PC-9 (cell line): ENCODE measurements around the gene PIKFYVE. TPM values are rescaled to one million over a fixed set of nuclear protein-coding genes. Genes with fewer than 3 reads are reported as not detected.
A peak's percentile ranks its signal among the peaks of the same experiment; 100 is the strongest.

Experiments used
- BruUV-seq: library from RNA; stranded (reverse); fragments of 400-500 nt; replicated peaks from 2 replicates; lab custom pipeline; 2021; lab: Mats Ljungman, UMichigan
- CTCF ChIA-PET: fragments of 300-600 bp; sonication (Branson Sonifier 250); formaldehyde crosslinking; loops from one replicate; lab custom pipeline; 2022; ENCODE audit warnings: antibody characterized with exemption; lab: Charles Lee
- POLR2A ChIA-PET: fragments of 300-600 bp; sonication (Branson Sonifier 250); formaldehyde crosslinking; loops from one replicate; lab custom pipeline; 2022; ENCODE audit warnings: antibody characterized with exemption; ENCODE audit not compliant: unreplicated experiment; lab: Charles Lee
- DNase-seq, 2 experiments: peaks; one replicate each; pipeline versions ENCODE4 v3.0.0 to v3.0.0-alpha.2; 2015 to 2022; ENCODE audit warnings: mixed read lengths in 1 of 2
- H2AFZ ChIP-seq: fragments of 200-600 bp; sonication (generic); 2 replicates; pipeline ENCODE4 v1.8.1; 2017; ENCODE audit warnings: antibody characterized with exemption
- H3F3A ChIP-seq: fragments of 200-600 bp; sonication (generic); 2 replicates; pipeline ENCODE4 v1.8.1; 2017; ENCODE audit warnings: antibody characterized with exemption, mild to moderate bottlenecking, low read depth; ENCODE audit not compliant: insufficient read depth
- H3K27ac ChIP-seq: fragments of 200-600 bp; sonication (generic); 2 replicates; pipeline ENCODE4 v1.6.1; 2016; ENCODE audit warnings: mixed run types
- H3K27me3 ChIP-seq: fragments of 200-600 bp; sonication (generic); 2 replicates; pipeline ENCODE4 v1.6.1; 2016; ENCODE audit warnings: low read depth, mixed run types; ENCODE audit not compliant: insufficient read depth
- H3K36me3 ChIP-seq: fragments of 200-600 bp; sonication (generic); 2 replicates; pipeline ENCODE4 v1.6.1; 2016; ENCODE audit warnings: low read depth, mixed run types
- H3K4me1 ChIP-seq: fragments of 200-600 bp; sonication (generic); replicated peaks from 2 replicates; pipeline ENCODE4 v1.6.1; 2016; ENCODE audit warnings: mixed run types; ENCODE audit not compliant: insufficient read depth
- H3K4me2 ChIP-seq: fragments of 200-600 bp; sonication (generic); 2 replicates; pipeline ENCODE4 v1.6.1; 2017; ENCODE audit warnings: mixed run types
- H3K4me3 ChIP-seq: fragments of 200-600 bp; sonication (generic); 2 replicates; pipeline ENCODE4 v1.6.1; 2016; ENCODE audit warnings: mixed run types
- H3K79me2 ChIP-seq: fragments of 200-600 bp; sonication (generic); 2 replicates; pipeline ENCODE4 v1.6.1; 2017; ENCODE audit warnings: low read depth, mixed run types
- H3K9me2 ChIP-seq: fragments of 200-600 bp; sonication (generic); 2 replicates; pipeline ENCODE4 v1.8.1; 2017; ENCODE audit warnings: mild to moderate bottlenecking; ENCODE audit not compliant: insufficient read depth
- H3K9me3 ChIP-seq: fragments of 200-600 bp; sonication (generic); 2 replicates; pipeline ENCODE4 v1.8.1; 2016; ENCODE audit warnings: low read depth; ENCODE audit not compliant: insufficient read depth
- H4K20me1 ChIP-seq: fragments of 200-600 bp; sonication (generic); 2 replicates; pipeline ENCODE4 v1.8.1; 2017; ENCODE audit not compliant: insufficient read depth
- EZH2 ChIP-seq: fragments of 200-600 bp; sonication (generic); IDR thresholded peaks from 2 replicates; pipeline ENCODE4 v1.8.0; 2017; ENCODE audit warnings: antibody characterized with exemption, low read depth
- intact Hi-C: fragments of 100-400 bp; cut with micrococcal nuclease; formaldehyde crosslinking; loops from one replicate; pipeline ENCODE4 v1.10.0; 2022; ENCODE audit not compliant: unreplicated experiment
- total RNA-seq: library from RNA; stranded (reverse); gene quantifications from 2 replicates; pipeline ENCODE4 v1.2.3, GENCODE V29; 2021
- TF ChIP-seq, protein P1 (sequence below): fragments of 200-600 bp; sonication (generic); conservative IDR thresholded peaks from 2 replicates; pipeline ENCODE4 v1.6.1; 2017; ENCODE audit warnings: mixed run types, antibody characterized with exemption, mild to moderate bottlenecking, moderate library complexity

PIKFYVE gene
- total RNA-seq, 1 experiment from 2014 or later: 14.6 TPM

DNA sequence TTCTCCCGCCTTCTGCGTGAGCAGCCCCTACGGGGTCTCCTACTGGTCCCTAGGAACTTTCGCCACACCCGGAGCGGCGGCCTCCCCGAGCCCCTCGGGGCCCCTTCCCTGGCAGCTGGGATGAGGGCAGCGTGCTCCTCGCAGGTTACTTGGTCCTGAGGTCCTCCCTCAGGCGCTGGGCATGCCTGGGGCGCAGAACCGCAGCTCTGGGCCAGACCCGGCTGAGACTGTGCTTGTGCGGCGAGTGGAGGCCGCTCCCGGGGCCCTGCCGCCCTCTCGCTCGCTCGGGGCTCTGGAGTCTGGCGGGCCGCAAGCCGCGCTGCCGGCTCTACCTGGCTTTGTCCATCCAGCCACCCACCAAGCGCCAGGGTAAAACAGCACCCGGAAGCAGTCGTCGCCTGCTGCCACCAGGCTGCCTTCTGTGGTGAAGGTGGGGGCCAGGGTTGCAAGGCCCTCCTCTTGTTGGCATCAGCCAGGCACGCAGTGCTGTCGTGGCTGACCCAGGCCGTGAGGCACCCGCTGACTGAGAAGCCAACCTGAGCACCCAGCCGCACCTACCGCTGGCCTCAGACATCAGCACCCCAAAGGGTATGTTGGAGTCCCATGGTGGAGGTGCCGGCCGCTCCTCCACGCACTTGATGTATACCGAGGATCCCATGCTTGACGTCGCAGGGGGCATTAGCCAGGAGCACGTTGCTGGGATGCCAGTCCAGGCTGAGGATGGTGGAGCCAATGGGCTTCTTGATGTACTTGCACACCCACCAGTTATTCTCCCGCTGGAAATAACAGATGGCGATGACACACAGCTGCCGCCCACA lies 94.4 kb downstream of the PIKFYVE start:
- no peak for TF ChIP-seq EZH2
- TF ChIP-seq, protein P1, sequence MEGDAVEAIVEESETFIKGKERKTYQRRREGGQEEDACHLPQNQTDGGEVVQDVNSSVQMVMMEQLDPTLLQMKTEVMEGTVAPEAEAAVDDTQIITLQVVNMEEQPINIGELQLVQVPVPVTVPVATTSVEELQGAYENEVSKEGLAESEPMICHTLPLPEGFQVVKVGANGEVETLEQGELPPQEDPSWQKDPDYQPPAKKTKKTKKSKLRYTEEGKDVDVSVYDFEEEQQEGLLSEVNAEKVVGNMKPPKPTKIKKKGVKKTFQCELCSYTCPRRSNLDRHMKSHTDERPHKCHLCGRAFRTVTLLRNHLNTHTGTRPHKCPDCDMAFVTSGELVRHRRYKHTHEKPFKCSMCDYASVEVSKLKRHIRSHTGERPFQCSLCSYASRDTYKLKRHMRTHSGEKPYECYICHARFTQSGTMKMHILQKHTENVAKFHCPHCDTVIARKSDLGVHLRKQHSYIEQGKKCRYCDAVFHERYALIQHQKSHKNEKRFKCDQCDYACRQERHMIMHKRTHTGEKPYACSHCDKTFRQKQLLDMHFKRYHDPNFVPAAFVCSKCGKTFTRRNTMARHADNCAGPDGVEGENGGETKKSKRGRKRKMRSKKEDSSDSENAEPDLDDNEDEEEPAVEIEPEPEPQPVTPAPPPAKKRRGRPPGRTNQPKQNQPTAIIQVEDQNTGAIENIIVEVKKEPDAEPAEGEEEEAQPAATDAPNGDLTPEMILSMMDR: no peak
- BruUV-seq: no TSS peak
- POLR2A ChIA-PET: no interaction called here

DNA sequence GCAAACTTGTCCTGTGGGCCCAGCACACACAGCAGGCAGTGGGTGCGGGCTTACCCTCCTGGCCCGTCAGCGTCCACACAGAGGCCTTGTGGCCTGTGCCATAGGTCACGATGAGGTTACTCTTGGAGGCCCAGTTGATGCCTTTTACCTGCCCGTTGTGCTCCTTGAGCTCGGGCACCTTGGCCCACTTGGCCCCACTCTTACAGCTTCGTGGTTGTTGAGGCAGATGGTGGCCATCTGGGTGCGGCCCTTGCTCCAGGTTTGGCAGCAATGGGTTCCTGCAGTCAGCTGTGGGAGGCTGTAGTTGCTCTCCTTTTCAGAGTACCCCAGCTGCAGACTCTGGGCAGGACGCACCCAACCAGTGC lies 95.0 kb downstream of the PIKFYVE start:
- intact Hi-C loops: no loop called here
- no peak for TF ChIP-seq EZH2
- Histone ChIP-seq H3K4me3 (no peak overlapping the region), H3K4me1 (peaks cover 18% of the 10 kb centered on the region), H3K36me3 (no peaks in the 10 kb centered on the region), H3K79me2 (no peaks in the 10 kb centered on the region), H2AFZ (no peak overlapping the region), H3K27me3 (no peaks in the 10 kb centered on the region), H4K20me1 (no peaks in the 10 kb centered on the region), H3K4me2 (no peak overlapping the region), H3K9me2 (no peaks in the 10 kb centered on the region), H3K27ac (no peak overlapping the region), H3K9me3 (no peaks in the 10 kb centered on the region), H3F3A (no peaks in the 10 kb centered on the region)
- no peak for DNase-seq
- CTCF ChIA-PET: no interaction called here
- BruUV-seq: no TSS peak
- POLR2A ChIA-PET: no interaction called here

More for the DNA sequence above, 94.4 kb downstream of the PIKFYVE start:
- H3K4me1 ChIP-seq: peaks cover 18% of the 10 kb centered on the region
- CTCF ChIA-PET: no interaction called here
- no peak overlapping the region for H2AFZ ChIP-seq
- H3F3A ChIP-seq: no peaks in the 10 kb centered on the region
- no peak overlapping the region for H3K4me3 ChIP-seq
- H3K9me2 ChIP-seq: no peaks in the 10 kb centered on the region
- no peaks in the 10 kb centered on the region for H4K20me1 ChIP-seq
- no peaks in the 10 kb centered on the region for H3K27me3 ChIP-seq
- no peak for DNase-seq
- H3K27ac ChIP-seq: no peak overlapping the region
- no peaks in the 10 kb centered on the region for H3K36me3 ChIP-seq
- no peaks in the 10 kb centered on the region for H3K79me2 ChIP-seq
- intact Hi-C loops: no loop called here
- H3K9me3 ChIP-seq: no peaks in the 10 kb centered on the region
- H3K4me2 ChIP-seq: no peak overlapping the region

DNA sequence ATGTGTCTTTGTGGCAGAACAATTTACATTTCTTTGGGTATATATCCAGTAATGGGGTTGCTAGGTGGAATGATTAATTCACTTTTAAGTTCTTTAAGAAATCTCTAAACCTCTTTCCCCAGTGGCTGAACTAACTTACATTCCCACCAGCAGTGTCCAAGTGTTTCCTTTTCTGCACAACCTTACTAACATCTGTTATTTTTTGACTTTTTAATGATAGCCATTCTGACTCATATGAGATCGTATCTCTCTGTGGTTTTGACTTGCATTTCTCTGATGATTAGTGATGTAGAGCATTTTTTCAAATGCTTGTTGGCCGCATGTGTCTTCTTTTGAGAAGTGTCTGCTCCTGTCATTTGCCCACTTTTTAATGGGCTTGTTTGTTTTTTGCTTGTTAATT lies 97.4 kb downstream of the PIKFYVE start:
- H3K9me3 ChIP-seq: no peaks in the 10 kb centered on the region
- DNase-seq: peak in 1 of 2 experiments; percentile 65
- no TSS peak for BruUV-seq
- intact Hi-C loops: no loop called here
- H3K4me1 ChIP-seq: peaks cover 19% of the 10 kb centered on the region
- ChIA-PET CTCF (no interaction called here), POLR2A (no interaction called here)
- no peak overlapping the region for H3K4me3 ChIP-seq
- no peaks in the 10 kb centered on the region for H3K27me3 ChIP-seq
- H2AFZ ChIP-seq: no peak overlapping the region
- H3K9me2 ChIP-seq: no peaks in the 10 kb centered on the region
- H3K79me2 ChIP-seq: no peaks in the 10 kb centered on the region
- TF ChIP-seq, protein P1: no peak
- no peak for TF ChIP-seq EZH2
- H4K20me1 ChIP-seq: no peaks in the 10 kb centered on the region
- no peak overlapping the region for H3K27ac ChIP-seq
- no peaks in the 10 kb centered on the region for H3K36me3 ChIP-seq
- H3F3A ChIP-seq: no peaks in the 10 kb centered on the region
- H3K4me2 ChIP-seq: no peak overlapping the region
